Kidney glomerular epithelial cell (primary cell): ENCODE results near the gene TST.

Experiments used
- DNase-seq: peaks from one replicate; lab custom pipeline; 2025; lab: John Stamatoyannopoulos, UW

TST gene

DNA sequence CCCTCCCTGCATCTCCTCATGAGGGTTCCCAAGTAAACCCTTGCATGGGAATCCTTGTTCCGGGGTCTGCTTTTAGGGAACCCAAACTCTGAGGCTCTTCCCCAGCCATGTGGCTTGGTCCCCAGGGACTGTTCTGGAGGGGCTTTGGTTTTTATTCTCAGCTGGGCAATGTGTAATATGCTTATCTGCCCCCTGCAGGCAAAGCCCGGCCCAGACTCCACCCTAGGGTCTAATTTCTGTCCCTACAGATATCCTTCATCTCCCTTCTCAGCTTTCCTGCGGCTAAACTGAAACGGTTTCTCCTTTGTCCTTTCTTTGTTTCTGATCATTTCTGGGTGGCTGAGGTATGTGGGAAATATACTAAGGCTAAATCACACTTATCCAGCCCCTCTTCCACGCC is 37.1 kb downstream of the TST start:
- no peak for DNase-seq

DNA sequence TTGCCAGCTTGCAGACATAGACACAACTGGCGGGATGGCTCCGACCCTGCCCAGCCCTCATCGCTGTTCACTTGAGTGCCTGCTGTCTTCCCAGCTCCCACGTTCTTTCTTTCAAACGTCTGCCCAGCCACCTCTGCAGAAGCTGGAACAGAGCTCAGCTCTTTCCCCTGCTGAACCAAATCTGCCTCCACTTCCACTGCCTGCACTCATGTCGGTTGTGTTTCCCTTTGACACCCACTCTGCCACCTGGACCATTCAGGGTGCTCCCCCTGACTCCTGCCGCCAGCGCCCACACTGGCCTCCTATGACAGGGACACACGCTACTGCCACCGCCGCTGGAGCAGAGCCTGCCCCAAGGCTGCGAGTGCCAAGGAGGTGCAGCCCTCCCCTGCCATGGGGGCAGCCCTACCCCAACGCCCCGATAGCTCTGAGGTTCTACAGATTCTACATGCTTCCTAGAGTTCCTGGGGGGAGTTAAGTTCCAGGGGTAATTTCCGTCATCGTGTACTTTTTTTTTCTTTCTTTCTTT is 37.9 kb downstream of the TST start:
- DNase-seq, result no peak

DNA sequence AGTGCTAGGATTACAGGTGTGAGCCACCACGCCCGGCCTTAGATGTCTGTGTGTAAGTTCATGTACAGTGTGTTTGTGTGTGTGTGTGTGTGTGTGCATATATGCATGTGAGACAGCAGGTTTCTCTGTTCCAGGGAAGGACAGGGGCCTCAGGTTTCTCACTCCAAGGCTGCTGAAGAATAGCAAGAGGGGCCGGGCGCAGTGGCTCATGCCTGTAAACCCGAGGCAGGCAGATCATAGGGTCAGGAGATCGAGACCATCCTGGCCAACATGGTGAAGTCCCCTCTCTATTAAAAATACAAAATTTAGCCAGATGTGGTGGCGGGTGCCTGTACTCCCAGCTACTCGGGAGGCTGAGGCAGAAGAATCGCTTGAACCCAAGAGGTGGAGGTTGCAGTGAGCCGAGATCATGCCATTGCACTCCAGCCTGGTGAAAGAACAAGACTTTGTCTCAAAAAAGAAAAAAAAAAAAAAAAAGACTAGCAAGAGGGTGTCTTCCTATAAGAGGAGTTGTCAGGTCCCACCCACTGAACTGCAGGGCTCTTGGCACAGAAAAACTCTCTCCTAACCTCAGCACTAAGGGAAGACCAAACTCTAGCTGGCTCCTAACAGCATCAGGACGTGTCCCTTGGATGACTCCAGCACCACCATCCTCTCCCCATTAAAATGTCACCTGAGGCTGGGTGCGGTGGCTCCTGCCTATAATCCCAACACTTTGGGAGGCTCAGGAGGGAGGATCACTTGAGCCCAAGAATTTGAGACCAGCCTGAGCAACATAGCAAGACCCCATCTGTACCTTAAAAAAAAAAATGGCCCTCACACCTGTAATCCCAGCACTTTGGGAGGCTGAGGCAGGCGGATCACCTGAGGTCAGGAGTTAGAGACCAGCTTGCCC is 40.0 kb downstream of the TST start:
- no peak for DNase-seq

DNA sequence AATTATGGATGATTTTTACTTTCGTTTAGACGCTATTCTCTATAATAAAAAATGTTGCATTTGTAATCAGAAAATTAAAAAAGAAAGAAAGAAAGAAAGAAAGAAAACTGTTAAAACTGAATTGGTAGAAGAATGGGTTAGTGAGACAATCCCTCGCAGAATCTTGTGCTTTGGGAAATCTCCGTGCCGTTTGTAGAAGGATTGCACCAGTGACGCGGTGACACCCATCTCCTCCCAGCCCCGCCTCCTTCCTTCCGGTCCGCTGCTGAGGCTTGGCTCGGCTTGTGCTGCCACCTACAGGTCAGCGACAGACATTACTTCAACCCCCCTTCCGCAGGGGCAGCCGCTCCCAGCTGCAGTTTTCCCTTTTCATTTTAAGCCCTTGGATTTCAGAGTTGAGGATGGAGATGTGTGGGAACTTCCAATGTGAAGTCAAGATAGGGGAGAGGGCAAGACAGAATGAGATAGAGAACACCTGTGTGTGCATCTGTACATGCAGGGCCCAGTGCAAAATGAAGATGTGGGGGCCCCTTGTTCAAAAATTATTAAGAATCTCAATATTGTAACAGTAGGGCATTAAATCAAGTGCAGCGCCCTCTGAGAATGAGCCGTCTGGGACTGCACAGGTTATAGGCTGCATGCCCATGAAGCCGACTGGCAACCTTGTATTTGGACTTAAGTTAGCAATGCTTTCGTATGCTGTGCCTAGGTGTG is 41.1 kb downstream of the TST start:
- DNase-seq, result peak; percentile 72

- no peak for DNase-seq
Observed at GRCh38 chr22:36977401-36977861, 41.8 kb downstream of the TST start.

GRCh38 chr22:36976606-36977005 is 42.6 kb downstream of the TST start:
- no peak for DNase-seq

- no peak for DNase-seq
Observed at GRCh38 chr22:36971341-36972125, 47.7 kb downstream of the TST start.

DNA sequence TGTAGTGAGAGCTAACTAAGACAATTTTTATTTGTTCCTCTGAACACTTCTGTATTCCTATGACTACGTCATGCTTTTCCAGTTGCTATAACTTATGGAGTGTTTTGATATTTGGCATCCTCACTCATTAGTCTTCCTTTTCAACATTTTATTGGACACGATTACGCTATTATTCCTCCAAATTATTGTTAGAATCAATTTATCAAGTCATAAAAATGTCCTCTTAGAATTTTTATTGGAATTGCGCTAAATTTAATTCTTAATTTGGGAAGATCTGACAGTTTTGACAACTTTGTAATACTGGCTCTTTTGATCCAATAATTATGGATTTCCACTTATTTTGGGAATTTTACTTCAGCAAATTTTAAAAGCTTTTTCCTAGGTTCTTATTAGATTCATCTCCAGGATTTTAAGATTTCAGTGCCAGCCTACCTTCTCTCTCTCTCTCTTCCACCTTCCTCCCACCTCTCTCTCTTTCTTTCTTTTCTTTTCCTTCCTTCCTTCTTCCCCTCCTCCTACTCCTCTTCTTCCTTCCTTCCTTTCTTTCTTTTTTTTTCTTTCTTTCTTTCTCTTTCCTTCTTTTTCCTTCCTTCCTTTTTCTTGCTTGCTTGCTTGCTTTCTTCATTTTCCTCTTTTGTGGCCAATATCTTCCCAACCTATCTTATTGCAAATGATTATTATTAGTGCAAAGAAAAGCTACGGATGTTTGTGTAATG is 50.8 kb downstream of the TST start:
- DNase-seq, result no peak

DNA sequence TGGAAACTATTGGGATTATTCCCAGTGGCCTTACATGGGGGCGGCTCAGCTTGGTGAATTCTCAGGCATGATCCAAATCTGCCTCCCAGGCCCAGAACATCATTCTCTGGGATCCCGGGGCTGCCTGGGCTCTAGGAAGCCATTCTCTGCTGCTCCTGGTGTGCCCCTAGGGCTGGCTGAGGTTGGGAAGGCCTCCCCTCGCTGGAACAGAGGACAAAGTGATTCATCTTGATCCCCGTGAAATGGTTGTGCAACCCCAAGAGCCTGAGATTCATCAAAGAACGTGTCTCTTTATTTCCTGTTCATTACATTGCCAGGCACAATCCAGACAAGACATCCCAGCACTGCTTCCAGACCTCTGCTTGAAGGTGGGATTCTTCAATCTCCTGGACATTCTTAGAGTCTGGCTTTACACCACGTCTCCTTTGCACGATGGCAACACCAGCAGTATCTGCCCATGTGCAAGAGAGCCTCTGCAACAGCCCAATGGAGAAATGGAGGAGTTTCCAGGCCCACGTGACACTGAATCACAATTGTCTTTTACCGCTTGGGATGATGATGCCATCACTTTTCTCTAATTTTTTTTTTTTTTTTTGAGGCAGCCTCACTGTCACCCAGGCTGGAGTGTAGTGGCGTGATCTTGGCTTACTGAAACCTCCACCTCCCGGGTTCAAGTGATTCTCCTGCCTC is 52.3 kb downstream of the TST start:
- no peak for DNase-seq

GRCh38 chr22:36965696-36966095 is 53.6 kb downstream of the TST start:
- DNase-seq, result no peak

DNA sequence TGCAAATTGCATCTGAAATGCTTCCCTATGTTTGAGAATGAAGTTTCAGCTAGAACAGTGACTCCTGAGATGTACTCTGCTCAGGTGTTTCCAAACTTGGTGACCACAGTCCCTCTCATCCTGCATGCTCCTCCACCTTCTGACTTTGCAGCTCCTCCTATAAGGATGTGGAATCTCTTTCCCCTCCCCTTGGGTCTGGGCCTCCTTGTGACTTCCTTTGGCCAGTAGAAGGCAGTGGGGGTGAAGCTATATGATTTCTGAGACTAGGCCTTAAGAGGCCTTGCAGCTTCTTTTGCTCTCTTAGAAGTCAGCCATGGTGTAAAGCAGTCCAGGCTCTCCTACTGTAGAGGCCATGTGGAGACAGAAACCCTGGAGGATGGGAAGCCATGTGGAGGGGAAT is 55.1 kb downstream of the TST start:
- no peak for DNase-seq

DNA sequence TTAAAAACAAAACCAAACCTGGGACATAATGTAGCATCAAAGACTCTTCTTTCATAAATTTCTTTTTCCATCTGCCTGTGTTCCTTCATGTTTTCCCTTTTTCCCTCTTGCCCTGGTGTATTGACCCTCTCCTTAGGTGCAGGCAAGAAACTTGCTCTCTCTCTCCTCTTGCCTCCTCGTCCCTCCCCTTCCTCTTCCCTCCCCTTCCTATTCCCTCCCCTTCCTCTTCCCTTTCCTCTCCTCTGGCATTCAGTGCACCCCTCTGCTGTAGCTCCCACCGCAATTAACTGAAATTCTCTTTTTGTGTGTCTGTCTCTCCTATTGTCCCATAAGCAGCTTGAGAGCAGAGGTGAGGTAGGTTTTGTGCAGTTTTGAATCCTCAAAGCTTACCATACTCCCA is 55.9 kb downstream of the TST start:
- no peak for DNase-seq

DNA sequence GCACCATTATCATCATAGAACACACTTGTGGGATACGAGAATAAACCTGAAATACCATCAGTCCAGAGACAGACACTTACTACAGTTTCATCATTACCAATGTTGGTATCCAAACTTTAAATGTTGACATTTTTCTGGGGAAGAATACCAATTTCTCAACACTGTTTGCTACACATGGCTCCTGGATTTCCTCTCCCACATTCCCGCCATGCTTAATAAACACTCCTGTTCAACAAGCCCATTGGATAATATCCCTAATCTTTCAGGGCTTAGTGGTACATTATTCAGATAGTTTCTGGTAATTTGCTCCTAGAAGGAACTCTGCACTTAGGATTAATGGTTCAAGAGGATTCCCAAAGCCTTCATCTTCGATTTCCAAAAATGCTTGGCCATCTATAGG is 57.6 kb downstream of the TST start:
- DNase-seq, result no peak
